H1 (cell line): ENCODE measurements around the gene CELF4. TPM values are rescaled to one million over a fixed set of nuclear protein-coding genes. Genes with fewer than 3 reads are reported as not detected.

ENCODE experiments used
- GTF2F1 ChIP-seq: IDR thresholded peaks from 2 replicates; pipeline ENCODE4 v1.6.1; 2012; ENCODE audit warnings: low read depth, low read length, improper control_type of control experiment, borderline replicate concordance
- KDM4A ChIP-seq: IDR thresholded peaks from one replicate; pipeline ENCODE4 v1.7.1; 2012; ENCODE audit warnings: low read depth, mild to moderate bottlenecking, moderate library complexity, low read length, inconsistent platforms; ENCODE audit not compliant: severe bottlenecking
- PHF8 ChIP-seq: fragments of 200-600 bp; sonication (generic); conservative IDR thresholded peaks from 2 replicates; pipeline ENCODE4 v1.7.1; 2012; ENCODE audit warnings: low read depth, mild to moderate bottlenecking, inconsistent platforms, low read length, moderate library complexity
- RXRA ChIP-seq: IDR thresholded peaks from 2 replicates; pipeline ENCODE4 v1.6.1; 2011; ENCODE audit warnings: low read depth, mild to moderate bottlenecking, low read length, moderate library complexity; ENCODE audit not compliant: insufficient read depth
- SIRT6 ChIP-seq: IDR thresholded peaks from one replicate; pipeline ENCODE4 v1.7.1; 2012; ENCODE audit warnings: low read length, inconsistent platforms
- polyA plus RNA-seq, 7 experiments: library from polyadenylated mRNA; depleted of rRNA in 3 of 7; stranded (reverse) in 5 of 7; unstranded in 2 of 7; fragments of >200 nt in 5 of 7; fragments of 200-250 nt in 2 of 7; gene quantifications; 1 replicate in 5 of 7; 2 replicates in 1 of 7; 4 replicates in 1 of 7; pipeline versions ENCODE4 v1.2.1 to v1.2.3, GENCODE V29; 2011 to 2013; ENCODE audit warnings: missing spikeins in 2 of 7, mixed read lengths in 2 of 7
- total RNA-seq: library from RNA; stranded (reverse); fragmentation: NEBNext Ultra II Directional; extraction: Animal tissue kit (Norgen Biotek cat#: 25700); gene quantifications from 2 replicates; pipeline ENCODE4 v1.2.1, GENCODE V29; 2021
- TF ChIP-seq, protein P1 (sequence below), 3 experiments: IDR thresholded peaks; 1 replicate in 2 of 3; 2 replicates in 1 of 3; pipeline versions ENCODE4 v1.5.1 to v1.6.1; 2011; ENCODE audit warnings: low read length in 3 of 3, mild to moderate bottlenecking in 3 of 3, inconsistent platforms in 2 of 3, low read depth in 1 of 3, moderate library complexity in 1 of 3; ENCODE audit not compliant: insufficient read depth in 1 of 3; ENCODE audit errors: control extremely low read depth in 1 of 3
- TF ChIP-seq, protein P2 (sequence below): IDR thresholded peaks from 2 replicates; pipeline ENCODE4 v1.6.1; 2012; ENCODE audit warnings: inconsistent platforms

The CELF4 gene
- total and polyA plus RNA-seq, 2 of the 8 experiments (the other 6 are each of a cell fraction or from before 2014, with no cell fraction given): 1.6 to 3.4 TPM

DNA sequence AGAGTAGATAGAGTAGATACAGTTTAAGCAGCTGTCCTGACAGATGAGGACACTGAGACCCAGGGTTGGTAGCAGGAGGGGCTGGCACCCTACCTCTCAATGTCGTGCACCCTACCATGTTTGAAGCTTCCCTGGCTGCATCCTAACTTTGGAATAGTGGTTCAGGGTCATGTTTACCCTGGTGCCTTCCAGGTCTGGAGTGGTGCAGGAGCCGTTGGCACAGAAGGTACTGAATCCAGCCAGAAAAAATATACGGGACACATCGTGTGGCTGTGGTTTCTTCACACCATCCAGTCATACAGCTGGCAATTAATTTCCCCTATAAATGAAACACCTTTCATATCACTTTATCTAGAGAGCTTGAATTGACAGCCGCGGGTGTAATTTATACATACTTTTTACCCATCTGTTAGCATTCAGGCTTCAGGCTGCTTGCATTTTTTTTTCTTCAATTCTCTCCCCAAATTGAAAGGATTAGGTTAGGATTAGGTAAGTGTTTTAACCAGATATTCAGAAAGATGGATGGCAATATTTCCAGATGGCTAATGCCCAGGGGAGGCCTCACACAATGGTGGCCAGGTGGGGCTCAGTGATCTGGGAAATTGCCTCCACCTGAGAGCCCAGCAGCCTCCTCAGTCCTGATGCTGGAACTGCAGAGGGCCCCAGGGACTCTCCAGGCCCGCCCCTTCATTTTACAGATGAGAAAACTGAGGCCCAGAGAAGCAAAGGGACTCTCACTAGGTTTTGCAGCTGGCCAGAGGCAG lies 127.0 kb downstream of the CELF4 start (continued):
- TF ChIP-seq, protein P1, sequence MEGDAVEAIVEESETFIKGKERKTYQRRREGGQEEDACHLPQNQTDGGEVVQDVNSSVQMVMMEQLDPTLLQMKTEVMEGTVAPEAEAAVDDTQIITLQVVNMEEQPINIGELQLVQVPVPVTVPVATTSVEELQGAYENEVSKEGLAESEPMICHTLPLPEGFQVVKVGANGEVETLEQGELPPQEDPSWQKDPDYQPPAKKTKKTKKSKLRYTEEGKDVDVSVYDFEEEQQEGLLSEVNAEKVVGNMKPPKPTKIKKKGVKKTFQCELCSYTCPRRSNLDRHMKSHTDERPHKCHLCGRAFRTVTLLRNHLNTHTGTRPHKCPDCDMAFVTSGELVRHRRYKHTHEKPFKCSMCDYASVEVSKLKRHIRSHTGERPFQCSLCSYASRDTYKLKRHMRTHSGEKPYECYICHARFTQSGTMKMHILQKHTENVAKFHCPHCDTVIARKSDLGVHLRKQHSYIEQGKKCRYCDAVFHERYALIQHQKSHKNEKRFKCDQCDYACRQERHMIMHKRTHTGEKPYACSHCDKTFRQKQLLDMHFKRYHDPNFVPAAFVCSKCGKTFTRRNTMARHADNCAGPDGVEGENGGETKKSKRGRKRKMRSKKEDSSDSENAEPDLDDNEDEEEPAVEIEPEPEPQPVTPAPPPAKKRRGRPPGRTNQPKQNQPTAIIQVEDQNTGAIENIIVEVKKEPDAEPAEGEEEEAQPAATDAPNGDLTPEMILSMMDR (IDR thresholded peaks at IDR 0.05; ENCODE audit: control extremely low read depth in 1 of 3, insufficient read depth in 1 of 3, low read depth in 1 of 3, low read length in 3 of 3): no peak
- TF ChIP-seq SIRT6 (no peak), KDM4A (no peak), RXRA (no peak), GTF2F1 (no peak), PHF8 (no peak)
- TF ChIP-seq, protein P2, sequence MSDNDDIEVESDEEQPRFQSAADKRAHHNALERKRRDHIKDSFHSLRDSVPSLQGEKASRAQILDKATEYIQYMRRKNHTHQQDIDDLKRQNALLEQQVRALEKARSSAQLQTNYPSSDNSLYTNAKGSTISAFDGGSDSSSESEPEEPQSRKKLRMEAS: no peak
- TF ChIP-seq, all 59 proteins: peak for 0
